ENCODE results near the gene SERP2.

Gene SERP2

DNA sequence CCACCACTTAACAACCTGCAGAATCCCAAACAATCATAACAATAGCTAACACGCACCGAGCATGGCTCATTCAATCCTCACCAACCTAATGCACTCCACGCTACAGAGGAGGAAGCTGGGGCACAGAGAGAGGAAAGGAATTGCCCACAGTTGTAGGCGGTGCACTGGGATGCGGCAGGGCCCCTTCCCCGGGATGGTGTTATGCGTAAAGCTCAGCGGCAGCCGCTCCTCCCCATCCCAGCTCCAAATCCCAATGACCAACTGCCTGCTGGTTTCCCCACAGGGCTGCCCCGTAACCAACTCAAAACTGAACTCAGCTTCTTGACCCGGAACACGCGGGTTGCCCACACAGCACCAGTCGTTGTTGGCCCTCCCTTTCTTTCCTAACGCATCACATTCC, 42.2 kb downstream of the SERP2 start:
- no peaks in the 10 kb centered on the region for H3K9me3 ChIP-seq (ENCODE audit: control insufficient read depth in 1 of 2, low read length in 2 of 2)
- H3K27ac ChIP-seq (ENCODE audit: low read length) = no peak overlapping the region
- no peaks in the 10 kb centered on the region for H3K4me1 ChIP-seq (ENCODE audit: control insufficient read depth in 1 of 2, insufficient read depth in 2 of 2, low read length in 2 of 2)
- H3K36me3 ChIP-seq (ENCODE audit: control insufficient read depth in 1 of 2, insufficient read depth in 2 of 2, low read length in 2 of 2) = no peaks in the 10 kb centered on the region
- H3K4me3 ChIP-seq (ENCODE audit: low read depth in 1 of 2, low read length in 2 of 2) = no peak overlapping the region
- no peaks in the 10 kb centered on the region for H3K27me3 ChIP-seq (ENCODE audit: low read depth, low read length)

DNA sequence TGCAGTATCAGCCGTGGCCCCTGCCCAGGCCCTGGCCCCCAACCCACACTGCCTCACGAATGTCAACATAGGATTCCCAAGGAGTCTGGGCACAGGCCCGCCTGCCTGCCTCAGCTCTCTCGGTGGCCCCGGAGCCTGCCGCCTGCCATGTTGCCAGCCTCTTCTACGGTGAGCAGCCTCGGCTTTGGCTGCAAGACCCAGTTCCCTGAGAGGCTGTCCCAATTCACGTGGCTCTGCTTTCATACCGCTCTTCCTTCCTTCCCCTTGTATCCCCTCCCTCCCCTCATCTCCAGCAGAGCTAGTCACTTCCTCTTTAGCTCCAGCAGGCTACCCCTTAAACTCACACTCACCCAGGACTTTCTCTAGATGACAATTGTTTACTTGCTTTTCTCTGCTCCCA, 42.7 kb downstream of the SERP2 start:
- no peaks in the 10 kb centered on the region for H3K27me3 ChIP-seq (ENCODE audit: low read depth, low read length)
- H3K9me3 ChIP-seq (ENCODE audit: control insufficient read depth in 1 of 2, low read length in 2 of 2) = no peaks in the 10 kb centered on the region
- no peak overlapping the region for H3K4me3 ChIP-seq (ENCODE audit: low read depth in 1 of 2, low read length in 2 of 2)
- no peaks in the 10 kb centered on the region for H3K4me1 ChIP-seq (ENCODE audit: control insufficient read depth in 1 of 2, insufficient read depth in 2 of 2, low read length in 2 of 2)
- H3K27ac ChIP-seq (ENCODE audit: low read length) = no peak overlapping the region
- no peaks in the 10 kb centered on the region for H3K36me3 ChIP-seq (ENCODE audit: control insufficient read depth in 1 of 2, insufficient read depth in 2 of 2, low read length in 2 of 2)

DNA sequence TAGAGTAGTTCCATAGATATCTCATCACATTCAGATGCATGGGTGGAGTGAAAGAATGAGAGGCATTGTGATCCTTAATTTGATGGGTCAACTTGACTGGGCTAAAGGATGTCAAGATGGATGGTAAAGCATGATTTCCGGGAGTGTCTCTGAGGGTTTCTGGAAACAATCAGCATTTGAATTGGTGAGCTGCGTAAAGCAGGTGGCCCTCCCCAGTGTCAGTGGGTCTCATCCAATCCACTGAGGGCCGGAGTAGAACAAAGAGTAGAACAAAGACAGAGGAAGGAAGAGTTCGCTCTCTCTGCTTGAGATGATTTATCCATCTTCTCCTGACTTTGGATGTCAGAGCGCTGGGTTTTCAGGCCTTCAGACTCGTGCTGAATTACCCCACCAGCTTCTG, 43.1 kb downstream of the SERP2 start:
- Histone ChIP-seq H3K27ac (ENCODE audit: low read length) (no peak overlapping the region), H3K4me3 (ENCODE audit: low read depth in 1 of 2, low read length in 2 of 2) (no peak overlapping the region), H3K27me3 (ENCODE audit: low read depth, low read length) (no peaks in the 10 kb centered on the region), H3K9me3 (ENCODE audit: control insufficient read depth in 1 of 2, low read length in 2 of 2) (no peaks in the 10 kb centered on the region), H3K36me3 (ENCODE audit: control insufficient read depth in 1 of 2, insufficient read depth in 2 of 2, low read length in 2 of 2) (no peaks in the 10 kb centered on the region), H3K4me1 (ENCODE audit: control insufficient read depth in 1 of 2, insufficient read depth in 2 of 2, low read length in 2 of 2) (no peaks in the 10 kb centered on the region)

DNA sequence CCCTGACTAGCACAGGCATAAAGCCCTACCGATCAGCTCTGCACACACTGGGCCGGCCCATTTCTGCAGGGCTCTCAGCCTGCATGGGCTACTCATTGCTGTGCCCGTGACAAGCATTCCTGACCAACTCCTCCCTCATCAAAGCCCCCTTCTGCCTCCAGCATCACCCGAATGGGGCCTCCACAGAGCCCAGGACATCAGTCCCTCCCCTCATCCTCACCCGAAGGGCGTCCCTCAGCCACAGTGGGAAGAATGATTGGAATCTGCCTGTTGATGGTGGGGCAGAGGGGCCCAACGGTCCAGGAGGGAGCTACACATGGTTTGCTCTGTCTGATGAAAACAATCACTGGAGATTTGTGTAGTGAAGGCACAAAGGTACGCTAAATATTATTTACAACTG, 43.8 kb downstream of the SERP2 start:
- no peaks in the 10 kb centered on the region for H3K9me3 ChIP-seq (ENCODE audit: control insufficient read depth in 1 of 2, low read length in 2 of 2)
- no peaks in the 10 kb centered on the region for H3K27me3 ChIP-seq (ENCODE audit: low read depth, low read length)
- H3K27ac ChIP-seq (ENCODE audit: low read length) = no peak overlapping the region
- H3K36me3 ChIP-seq (ENCODE audit: control insufficient read depth in 1 of 2, insufficient read depth in 2 of 2, low read length in 2 of 2) = no peaks in the 10 kb centered on the region
- no peaks in the 10 kb centered on the region for H3K4me1 ChIP-seq (ENCODE audit: control insufficient read depth in 1 of 2, insufficient read depth in 2 of 2, low read length in 2 of 2)
- no peak overlapping the region for H3K4me3 ChIP-seq (ENCODE audit: low read depth in 1 of 2, low read length in 2 of 2)

DNA sequence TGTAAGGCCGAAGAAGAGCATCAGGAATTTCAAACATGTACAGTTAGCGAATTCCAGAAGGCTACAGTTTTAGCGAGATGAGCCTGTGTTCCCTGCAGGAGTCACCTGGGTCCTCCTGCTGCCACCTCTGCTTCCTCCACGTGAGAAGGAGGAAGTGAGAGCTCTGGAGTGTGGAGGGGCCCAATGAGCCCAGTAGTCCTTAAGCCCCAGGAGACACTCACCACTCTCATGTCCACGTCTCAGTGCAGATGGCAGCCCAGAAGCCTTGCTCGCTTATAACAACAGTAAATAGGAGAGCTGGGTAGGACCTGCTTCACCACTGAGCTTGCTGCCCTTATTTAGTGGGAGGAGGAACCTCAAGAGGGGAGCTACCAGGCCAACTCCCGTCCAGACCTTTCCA, 44.3 kb downstream of the SERP2 start:
- H3K36me3 ChIP-seq (ENCODE audit: control insufficient read depth in 1 of 2, insufficient read depth in 2 of 2, low read length in 2 of 2) = no peaks in the 10 kb centered on the region
- H3K4me3 ChIP-seq (ENCODE audit: low read depth in 1 of 2, low read length in 2 of 2) = no peak overlapping the region
- no peaks in the 10 kb centered on the region for H3K27me3 ChIP-seq (ENCODE audit: low read depth, low read length)
- H3K9me3 ChIP-seq (ENCODE audit: control insufficient read depth in 1 of 2, low read length in 2 of 2) = no peaks in the 10 kb centered on the region
- no peaks in the 10 kb centered on the region for H3K4me1 ChIP-seq (ENCODE audit: control insufficient read depth in 1 of 2, insufficient read depth in 2 of 2, low read length in 2 of 2)
- no peak overlapping the region for H3K27ac ChIP-seq (ENCODE audit: low read length)

DNA sequence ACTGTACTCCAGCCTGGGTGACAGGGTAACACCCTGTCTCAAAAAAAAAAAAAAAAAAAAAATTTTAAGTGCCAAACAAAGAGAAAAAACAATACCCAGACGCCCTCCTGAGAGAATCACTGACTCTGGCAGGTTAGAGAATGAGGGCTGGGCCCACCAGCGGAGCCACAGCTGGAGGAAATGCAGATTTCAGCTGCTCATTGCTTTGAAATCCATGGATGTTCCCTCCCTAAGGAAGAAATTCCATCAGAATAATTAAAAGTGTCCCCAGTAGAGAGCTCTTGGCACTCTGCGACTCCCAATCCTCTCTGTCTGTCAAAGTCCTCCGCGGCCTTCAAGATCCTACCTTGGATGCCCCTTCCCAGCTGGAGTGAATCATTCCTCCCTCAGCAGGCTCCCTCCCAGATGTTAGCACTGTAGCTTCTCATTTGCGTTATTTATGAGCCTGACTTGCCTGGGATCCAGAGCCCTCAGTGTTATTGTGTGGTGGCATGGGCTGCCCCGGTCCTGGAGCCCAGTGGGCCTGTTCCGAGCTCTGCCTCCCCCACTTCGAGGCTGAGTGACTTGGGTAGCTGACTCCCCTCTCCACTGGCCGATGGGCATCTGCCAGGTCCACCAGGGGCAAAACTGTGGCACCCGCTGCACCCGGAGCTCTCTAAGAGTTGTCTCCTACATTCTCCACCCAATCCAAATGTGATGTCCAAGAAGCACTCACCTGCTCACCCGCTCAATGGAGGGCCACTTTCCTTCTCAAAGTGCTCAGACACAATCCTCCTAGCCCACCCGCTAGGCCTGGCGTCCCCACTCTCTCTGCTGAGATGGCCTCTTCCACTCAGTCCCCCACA, 47.0 kb downstream of the SERP2 start:
- no peak overlapping the region for H3K27ac ChIP-seq (ENCODE audit: low read length)
- no peak overlapping the region for H3K4me3 ChIP-seq (ENCODE audit: low read depth in 1 of 2, low read length in 2 of 2)
- H3K9me3 ChIP-seq (ENCODE audit: control insufficient read depth in 1 of 2, low read length in 2 of 2) = no peaks in the 10 kb centered on the region
- H3K36me3 ChIP-seq (ENCODE audit: control insufficient read depth in 1 of 2, insufficient read depth in 2 of 2, low read length in 2 of 2) = no peaks in the 10 kb centered on the region
- no peaks in the 10 kb centered on the region for H3K27me3 ChIP-seq (ENCODE audit: low read depth, low read length)
- H3K4me1 ChIP-seq (ENCODE audit: control insufficient read depth in 1 of 2, insufficient read depth in 2 of 2, low read length in 2 of 2) = no peaks in the 10 kb centered on the region

DNA sequence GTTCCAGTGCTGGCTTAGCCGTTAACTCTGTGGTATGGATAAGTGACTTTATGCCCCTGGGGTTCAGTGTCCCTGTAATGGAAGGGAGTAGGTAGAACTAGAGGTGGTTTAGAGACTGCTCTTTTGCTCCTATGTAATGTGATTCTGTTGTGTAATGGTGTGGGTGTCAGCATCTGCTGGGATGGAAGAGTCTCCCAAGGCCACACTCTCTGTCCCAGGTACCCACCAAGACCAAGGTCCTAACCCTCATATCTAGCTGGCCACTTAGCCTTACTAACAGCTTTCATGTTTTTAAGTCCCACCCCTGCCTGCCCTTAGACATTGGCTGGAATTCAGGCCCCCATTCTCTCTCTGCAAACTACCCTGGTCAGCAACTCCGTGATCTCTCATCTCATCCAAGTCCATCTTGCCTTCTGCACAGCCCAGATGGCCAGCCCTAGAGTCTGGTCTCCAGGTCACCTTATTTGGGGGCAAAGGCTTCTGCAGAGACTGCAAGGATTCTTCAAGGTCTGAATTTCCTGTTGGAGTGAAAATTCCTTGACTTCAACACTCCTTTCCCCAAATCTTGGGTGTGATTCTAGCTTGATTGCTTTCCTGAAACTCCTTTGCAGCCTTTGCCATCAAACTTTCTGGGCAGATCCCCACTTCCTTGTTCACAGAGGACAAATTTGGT, 48.4 kb downstream of the SERP2 start:
- Histone ChIP-seq H3K27ac (ENCODE audit: low read length) (no peak overlapping the region), H3K36me3 (ENCODE audit: control insufficient read depth in 1 of 2, insufficient read depth in 2 of 2, low read length in 2 of 2) (no peaks in the 10 kb centered on the region), H3K9me3 (ENCODE audit: control insufficient read depth in 1 of 2, low read length in 2 of 2) (no peaks in the 10 kb centered on the region), H3K4me1 (ENCODE audit: control insufficient read depth in 1 of 2, insufficient read depth in 2 of 2, low read length in 2 of 2) (no peaks in the 10 kb centered on the region), H3K27me3 (ENCODE audit: low read depth, low read length) (no peaks in the 10 kb centered on the region), H3K4me3 (ENCODE audit: low read depth in 1 of 2, low read length in 2 of 2) (no peak overlapping the region)

DNA sequence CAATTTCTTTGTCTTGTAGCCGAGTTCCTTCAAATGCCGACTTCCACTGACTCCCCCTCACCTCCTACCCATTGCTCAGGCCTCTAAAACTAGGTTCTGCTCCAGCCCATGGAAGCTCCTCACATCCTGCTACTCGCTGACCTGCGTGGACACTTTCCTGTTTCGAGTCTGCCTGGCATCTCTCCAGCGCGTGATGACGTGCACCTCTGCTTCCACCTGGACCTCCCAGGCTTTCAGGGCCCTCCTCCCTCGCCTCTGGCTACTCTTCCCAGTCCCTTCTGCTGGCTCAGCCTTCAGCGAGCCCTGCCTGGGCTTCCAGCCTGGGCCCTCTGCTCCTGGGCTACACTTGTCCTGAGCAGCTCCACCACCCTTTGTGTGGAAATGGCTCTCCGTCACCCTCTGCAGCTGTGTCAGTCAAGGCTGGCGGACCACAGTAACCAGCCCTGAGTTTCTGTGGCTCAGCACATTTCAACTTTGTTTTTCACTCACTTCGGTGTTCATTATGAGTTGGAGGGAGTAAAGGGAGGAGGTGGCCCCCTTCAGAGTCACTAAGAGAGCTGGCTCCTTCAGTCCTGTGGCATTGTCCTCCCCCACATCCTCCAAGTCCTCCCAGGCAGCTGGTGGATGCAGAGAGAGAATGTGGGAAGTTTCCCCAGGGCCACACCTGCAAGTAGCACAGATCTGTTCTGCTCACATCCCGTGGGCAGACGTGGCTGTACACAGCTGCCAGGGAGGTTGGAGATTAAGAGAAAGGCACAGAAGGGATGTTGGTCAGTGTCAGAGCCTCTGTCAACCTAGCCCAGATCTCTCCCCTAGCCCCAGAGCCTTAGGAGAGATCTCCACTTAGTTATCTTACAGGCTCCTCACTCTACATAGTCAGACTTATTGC, 49.4 kb downstream of the SERP2 start:
- no peak overlapping the region for H3K4me3 ChIP-seq (ENCODE audit: low read depth in 1 of 2, low read length in 2 of 2)
- no peaks in the 10 kb centered on the region for H3K9me3 ChIP-seq (ENCODE audit: control insufficient read depth in 1 of 2, low read length in 2 of 2)
- peaks cover 0 to 1% of the 10 kb centered on the region in 2 donors for H3K36me3 ChIP-seq (ENCODE audit: control insufficient read depth in 1 of 2, insufficient read depth in 2 of 2, low read length in 2 of 2)
- no peak overlapping the region for H3K27ac ChIP-seq (ENCODE audit: low read length)
- H3K27me3 ChIP-seq (ENCODE audit: low read depth, low read length) = no peaks in the 10 kb centered on the region
- H3K4me1 ChIP-seq (ENCODE audit: control insufficient read depth in 1 of 2, insufficient read depth in 2 of 2, low read length in 2 of 2) = no peaks in the 10 kb centered on the region

DNA sequence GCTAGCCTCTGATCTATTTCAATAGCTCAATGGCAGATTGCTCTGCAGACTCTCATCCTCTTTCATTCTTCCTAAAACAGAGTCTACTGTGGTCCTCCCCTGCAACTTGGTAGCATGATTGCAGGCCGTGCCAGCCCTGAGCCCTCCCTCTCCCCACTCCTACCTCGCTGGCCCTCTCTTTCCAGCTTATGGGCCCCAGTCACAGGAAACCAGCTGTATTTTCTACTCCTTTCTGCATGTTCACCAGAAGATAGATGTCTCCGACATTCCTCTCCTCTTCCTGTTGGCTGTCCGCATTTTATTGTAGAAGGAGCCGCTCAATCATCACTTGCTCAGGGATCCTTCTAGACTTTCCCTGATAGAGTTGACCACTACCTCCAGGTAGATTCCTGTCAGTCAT, 50.2 kb downstream of the SERP2 start:
- Histone ChIP-seq H3K4me1 (ENCODE audit: control insufficient read depth in 1 of 2, insufficient read depth in 2 of 2, low read length in 2 of 2) (no peaks in the 10 kb centered on the region), H3K27me3 (ENCODE audit: low read depth, low read length) (no peaks in the 10 kb centered on the region), H3K9me3 (ENCODE audit: control insufficient read depth in 1 of 2, low read length in 2 of 2) (no peaks in the 10 kb centered on the region)

DNA sequence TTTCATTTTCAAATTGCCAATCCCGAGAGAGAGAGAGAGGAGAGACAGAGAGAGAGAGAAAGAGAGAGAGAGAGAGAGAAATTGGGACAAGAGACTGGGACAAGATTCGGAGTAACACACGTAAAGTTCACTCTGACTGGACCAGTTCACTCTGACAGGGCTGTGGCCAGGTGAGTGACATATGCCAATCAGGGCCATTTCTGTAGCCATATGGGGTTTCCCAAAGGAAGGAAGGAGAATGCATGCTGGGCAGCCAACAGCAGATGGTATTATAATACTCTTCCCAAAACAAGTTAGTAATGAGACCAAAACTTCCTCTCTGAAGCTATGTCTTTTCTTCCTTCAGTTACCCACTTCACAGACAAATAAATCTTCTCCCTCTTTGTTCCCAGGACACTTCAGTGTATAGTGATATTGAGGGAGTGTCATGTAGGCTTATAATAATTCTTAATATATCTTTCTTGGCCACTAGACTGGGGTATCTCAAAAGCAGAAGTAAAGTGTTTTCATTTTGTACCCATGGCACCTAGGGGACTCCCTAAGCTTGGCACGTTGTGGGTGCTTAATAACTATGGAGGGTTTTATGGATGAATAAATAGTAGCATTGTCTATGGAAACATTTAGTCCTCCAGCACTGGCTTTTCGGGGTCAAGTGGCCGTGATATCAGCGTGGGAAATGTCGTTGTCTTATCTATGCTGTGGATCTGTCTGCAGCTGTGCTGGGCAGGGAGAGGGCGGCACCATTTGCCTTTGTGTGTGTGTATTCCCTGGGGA, 51.6 kb downstream of the SERP2 start:
- peaks cover 0 to 3% of the 10 kb centered on the region in 2 donors for H3K36me3 ChIP-seq (ENCODE audit: control insufficient read depth in 1 of 2, insufficient read depth in 2 of 2, low read length in 2 of 2)
- no peak overlapping the region for H3K27ac ChIP-seq (ENCODE audit: low read length)
- H3K9me3 ChIP-seq (ENCODE audit: control insufficient read depth in 1 of 2, low read length in 2 of 2) = no peaks in the 10 kb centered on the region
- no peaks in the 10 kb centered on the region for H3K27me3 ChIP-seq (ENCODE audit: low read depth, low read length)
- no peak overlapping the region for H3K4me3 ChIP-seq (ENCODE audit: low read depth in 1 of 2, low read length in 2 of 2)
- no peaks in the 10 kb centered on the region for H3K4me1 ChIP-seq (ENCODE audit: control insufficient read depth in 1 of 2, insufficient read depth in 2 of 2, low read length in 2 of 2)

More for the DNA sequence above, 50.2 kb downstream of the SERP2 start:
- no peak overlapping the region for H3K27ac ChIP-seq (ENCODE audit: low read length)
- no peak overlapping the region for H3K4me3 ChIP-seq (ENCODE audit: low read depth in 1 of 2, low read length in 2 of 2)
- peaks cover 0 to 3% of the 10 kb centered on the region in 2 donors for H3K36me3 ChIP-seq (ENCODE audit: control insufficient read depth in 1 of 2, insufficient read depth in 2 of 2, low read length in 2 of 2)

DNA sequence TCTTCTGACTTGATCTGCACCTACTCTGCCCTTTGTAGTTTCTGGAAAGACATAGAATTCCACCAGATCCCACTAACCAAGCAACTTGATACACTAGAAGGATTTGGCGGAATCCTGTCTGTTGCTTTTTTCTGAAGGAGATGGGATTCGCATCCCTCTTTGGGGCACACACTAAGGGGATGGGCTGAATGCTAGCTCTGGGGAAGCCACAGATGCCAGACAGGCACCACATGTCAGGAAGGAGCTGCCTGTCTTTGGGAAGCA, 52.1 kb downstream of the SERP2 start:
- H3K36me3 ChIP-seq (ENCODE audit: control insufficient read depth in 1 of 2, insufficient read depth in 2 of 2, low read length in 2 of 2) = peaks cover 0 to 3% of the 10 kb centered on the region in 2 donors
- H3K9me3 ChIP-seq (ENCODE audit: control insufficient read depth in 1 of 2, low read length in 2 of 2) = no peaks in the 10 kb centered on the region
- H3K27ac ChIP-seq (ENCODE audit: low read length) = no peak overlapping the region
- H3K4me3 ChIP-seq (ENCODE audit: low read depth in 1 of 2, low read length in 2 of 2) = no peak overlapping the region
- H3K27me3 ChIP-seq (ENCODE audit: low read depth, low read length) = no peaks in the 10 kb centered on the region
- no peaks in the 10 kb centered on the region for H3K4me1 ChIP-seq (ENCODE audit: control insufficient read depth in 1 of 2, insufficient read depth in 2 of 2, low read length in 2 of 2)
